ENCODE results near the gene FRMD5.
A peak's percentile ranks its signal among the peaks of the same experiment; 100 is the strongest.
"Not testable (repeated sequence)": the region's sequence is repeated elsewhere in the genome, so short reads cannot be mapped to it uniquely, and the experiment has no call there.

FRMD5 gene

GRCh38 chr15:43887901-43888300 is 307.2 kb downstream of the FRMD5 start:
- no peak for DNase-seq (ENCODE audit: low spot score)

DNA sequence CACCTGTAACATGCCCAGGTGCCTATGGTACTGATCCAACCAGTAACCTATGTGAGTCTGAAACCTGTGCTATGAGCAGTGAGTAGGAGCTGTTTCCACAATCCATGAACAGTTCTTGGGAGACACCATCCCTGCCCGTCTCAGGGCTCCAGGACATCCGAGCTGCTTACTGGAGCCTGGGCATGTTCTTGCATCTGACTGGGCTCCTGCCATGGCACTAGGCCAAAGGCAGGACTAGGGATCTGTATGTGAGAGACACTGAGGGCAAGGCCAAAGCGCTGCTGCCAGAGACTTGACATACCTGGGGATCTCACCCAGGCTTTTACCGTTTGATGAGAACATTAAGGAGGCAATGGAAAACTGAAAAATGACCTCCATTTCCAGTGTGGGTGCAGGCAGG is 308.5 kb downstream of the FRMD5 start:
- no peak for DNase-seq (ENCODE audit: low spot score)

DNA sequence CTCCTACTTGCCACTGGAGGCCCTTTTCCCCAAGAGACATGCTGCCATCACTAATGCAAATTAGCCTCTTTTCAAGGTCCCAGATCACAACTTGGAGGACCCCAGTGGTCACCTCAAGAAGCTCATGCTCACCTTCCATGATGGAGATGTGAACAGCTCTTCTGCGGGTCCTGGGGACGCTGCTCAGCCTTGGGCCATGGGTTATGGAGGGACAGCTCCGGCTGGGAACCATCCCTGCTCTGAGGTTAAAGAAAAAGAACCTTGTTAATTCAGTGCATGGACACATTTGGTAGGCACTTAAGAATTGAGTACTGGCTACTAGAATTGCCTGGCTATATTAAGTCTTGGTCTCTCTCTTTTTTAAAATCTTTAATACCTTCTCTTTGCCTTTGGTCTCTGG is 311.5 kb downstream of the FRMD5 start:
- DNase-seq (ENCODE audit: low spot score), result no peak

DNA sequence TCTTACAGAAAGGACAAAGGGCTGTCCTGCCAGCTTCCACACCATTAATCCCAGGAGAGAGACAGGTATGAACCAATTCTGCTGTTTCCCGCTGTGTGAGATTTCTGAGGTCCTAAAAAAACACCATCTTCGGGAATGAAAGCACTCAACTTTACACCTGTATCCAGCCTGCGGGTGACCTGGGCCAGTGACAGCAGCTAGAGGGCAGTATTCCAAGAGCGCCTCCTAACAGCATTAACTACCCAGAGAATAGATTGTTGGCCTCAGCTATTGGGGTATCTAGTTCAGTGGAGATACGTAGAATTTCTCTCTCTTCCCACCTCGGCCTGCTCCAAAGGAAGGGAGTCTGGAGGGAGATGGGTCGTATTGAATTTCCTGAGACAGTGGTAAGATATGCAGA is 313.1 kb downstream of the FRMD5 start:
- no peak for DNase-seq (ENCODE audit: low spot score)

GRCh38 chr15:43881245-43881644 is 313.8 kb downstream of the FRMD5 start:
- DNase-seq (ENCODE audit: low spot score), result no peak

DNA sequence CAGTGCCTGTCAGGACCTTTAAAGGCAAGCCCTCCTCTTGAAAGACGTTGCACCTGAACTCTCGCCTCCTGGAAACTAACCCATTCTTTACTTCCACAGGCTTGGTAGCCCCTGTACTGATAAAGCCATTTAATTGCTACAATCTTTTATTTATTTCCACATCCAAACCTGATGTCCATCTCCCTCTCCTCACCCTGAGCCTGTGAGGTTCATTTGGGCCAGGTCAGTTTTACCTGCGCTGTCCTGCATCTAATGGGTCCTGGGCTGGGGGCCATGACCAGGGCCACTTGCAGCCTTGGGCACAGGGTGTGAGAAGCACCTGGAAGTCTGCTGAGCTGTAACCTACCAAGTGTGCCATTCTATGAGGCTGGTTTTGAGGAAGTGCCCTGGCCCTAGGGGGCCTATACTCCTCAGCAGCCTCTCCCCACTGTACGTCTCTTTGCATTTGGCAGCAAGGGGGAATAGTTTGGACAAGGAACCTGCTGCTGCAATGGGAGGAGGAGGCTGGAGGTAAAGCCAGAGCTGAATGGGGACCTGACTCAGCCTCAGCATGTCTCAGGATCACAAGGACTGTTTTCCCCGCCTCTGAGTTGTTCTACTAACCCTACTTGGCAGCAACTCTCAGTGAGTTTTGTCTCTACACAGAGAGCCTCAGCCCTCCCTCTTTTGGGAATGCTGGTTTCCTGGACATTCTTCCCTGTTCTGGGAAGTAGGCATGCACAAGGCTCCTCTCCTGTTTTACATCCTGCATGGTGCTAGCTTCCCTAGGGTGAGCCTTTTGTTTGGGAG is 314.5 kb downstream of the FRMD5 start:
- DNase-seq (ENCODE audit: low spot score), result no peak

- DNase-seq (ENCODE audit: low spot score), result no peak
Measured at GRCh38 chr15:43879386-43880355, 315.4 kb downstream of the FRMD5 start.

- DNase-seq (ENCODE audit: low spot score), result no peak
Measured at GRCh38 chr15:43878446-43878845, 316.6 kb downstream of the FRMD5 start.

DNA sequence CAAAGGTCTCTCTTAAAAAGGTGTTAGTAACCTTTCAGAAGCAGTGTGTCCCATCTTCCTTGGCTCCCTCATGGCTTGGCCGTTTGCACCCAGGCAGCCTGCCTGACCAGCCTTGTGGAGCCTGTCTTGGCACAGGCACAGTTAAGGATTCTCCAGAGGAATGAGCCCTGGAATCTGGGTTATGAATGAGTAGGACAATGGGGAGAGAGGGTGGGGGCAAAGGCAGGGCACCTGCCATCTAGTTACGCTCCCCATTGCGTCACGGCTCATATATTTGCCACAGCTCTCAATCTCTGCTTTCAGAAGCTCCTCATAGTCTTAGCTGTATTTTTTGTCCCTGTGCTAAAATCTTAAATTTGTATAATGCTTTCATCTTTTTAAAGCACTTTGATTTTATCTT is 317.7 kb downstream of the FRMD5 start:
- no peak for DNase-seq (ENCODE audit: low spot score)

DNA sequence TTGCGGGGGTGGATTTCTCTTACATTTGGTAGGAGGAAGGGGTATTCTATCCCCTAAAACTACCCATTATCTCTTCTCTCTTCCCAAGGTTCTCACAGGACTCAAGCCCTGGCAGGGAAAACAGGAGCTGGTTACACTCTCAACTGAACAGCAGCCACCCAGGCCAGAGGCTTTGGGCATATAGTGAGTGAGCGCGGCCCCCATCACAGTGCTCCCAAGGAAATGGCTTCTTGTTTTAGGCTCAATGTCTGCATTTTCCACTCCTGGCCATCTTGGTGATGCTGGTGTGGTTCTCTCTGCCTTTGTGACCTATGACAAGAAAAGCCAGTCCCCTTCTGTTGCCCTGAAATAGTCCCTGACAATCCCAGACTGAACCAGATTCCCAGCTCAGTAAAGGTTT is 318.2 kb downstream of the FRMD5 start:
- DNase-seq (ENCODE audit: low spot score), result no peak

GRCh38 chr15:43873651-43874050 is 321.4 kb downstream of the FRMD5 start:
- no peak for DNase-seq (ENCODE audit: low spot score)

- DNase-seq (ENCODE audit: low spot score), result peak; percentile 60
Measured at GRCh38 chr15:43872416-43873020, 322.6 kb downstream of the FRMD5 start.

DNA sequence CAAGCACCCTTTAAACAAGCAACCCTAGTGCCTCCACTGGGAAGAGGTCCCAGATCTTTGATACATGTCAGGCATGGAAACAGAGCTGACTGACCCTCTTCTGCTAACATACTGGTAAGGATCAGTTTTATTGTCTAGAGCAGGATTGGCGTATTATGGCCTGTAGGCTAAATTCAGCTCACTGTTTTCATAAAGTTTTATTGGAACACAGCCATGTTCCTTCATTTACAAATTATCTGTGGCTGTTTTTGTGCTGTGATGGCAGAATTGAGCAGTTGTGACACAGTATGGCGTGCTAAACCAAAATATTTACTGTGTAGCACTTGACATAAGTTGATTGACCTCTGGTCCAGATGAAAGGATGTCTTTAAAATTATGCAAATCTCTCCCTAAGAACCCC is 323.2 kb downstream of the FRMD5 start:
- no peak for DNase-seq (ENCODE audit: low spot score)

DNA sequence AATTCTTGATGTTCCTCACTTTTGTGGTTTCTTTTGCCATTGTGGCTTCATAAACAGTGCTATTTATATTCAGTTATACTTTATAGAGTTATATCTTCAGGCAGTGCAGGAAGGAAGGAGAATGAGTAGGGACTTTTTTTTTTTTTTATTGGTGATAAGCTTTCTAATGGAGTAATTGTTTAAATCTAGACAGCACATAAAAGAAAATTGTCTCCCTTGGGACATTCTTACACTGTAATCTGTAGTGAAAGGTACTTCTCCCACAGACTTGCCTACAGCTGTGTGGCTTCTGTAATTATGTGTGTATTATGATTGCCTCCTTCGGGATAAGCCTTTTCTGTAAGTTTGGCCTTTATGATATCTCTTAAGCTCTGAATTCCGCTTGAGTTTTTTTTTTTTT is 326.7 kb downstream of the FRMD5 start:
- DNase-seq (ENCODE audit: low spot score), result no peak

DNA sequence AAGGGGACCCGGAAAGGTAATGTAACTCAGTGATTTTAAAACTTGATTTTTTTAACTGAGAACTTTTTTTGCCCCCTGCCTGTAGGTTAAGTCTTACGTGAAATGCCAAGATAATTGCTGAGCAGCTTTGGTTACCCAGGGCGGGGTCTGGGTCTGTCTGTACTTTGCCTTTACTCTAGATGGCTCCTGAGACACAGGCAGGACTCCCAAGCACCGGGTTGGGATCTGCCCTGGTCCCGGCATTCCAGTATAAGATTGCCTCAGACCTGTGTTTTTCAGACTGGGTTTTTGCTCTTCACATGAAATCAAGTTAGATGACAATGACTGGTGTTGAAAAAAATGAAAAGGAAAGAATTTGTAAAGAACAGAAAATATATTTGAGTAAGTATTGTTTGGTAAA is 328.0 kb downstream of the FRMD5 start:
- DNase-seq (ENCODE audit: low spot score), result no peak

GRCh38 chr15:43866636-43867035 is 328.4 kb downstream of the FRMD5 start:
- DNase-seq (ENCODE audit: low spot score), result not testable (repeated sequence)

DNA sequence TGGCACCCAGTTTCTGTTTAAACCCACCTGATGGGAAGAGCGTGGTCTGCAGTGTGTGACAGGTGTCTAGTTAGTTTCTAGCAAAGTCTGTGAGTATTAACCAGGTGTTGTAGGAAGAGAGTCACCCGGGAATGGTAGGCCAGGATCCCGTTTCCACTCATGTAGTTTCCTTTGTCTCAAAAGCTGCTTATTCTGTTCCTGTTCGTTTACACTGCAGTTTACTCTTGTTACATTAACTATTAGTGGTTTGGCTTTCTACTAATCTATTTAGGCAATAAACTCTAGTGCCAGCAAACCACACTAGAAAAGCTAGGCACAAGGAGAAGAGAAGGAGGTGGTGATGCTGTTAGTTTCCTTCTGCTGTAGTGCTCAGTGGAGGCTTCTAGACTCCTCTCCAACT is 335.5 kb downstream of the FRMD5 start:
- no peak for DNase-seq (ENCODE audit: low spot score)

DNA sequence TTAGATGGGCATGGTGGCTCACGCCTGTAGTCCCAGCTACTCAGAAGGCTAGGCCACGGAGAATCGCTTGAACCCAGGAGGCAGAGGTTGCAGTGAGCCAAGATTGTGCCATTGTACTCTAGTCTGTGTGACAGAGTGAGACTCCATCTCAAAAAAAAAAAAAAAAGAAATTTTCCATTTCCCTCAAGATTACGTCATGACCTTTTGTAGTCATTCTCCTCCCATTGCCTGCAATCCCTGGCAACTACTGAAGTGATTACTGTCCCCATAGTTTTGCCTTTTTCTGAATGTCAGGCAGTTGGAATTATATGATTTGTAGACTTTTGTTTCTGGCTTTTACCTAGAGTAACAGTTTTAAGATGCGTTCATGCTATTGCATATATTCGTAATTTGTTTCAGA is 340.3 kb downstream of the FRMD5 start:
- no peak for DNase-seq (ENCODE audit: low spot score)

GRCh38 chr15:43852607-43853006 is 342.5 kb downstream of the FRMD5 start:
- DNase-seq (ENCODE audit: low spot score), result no peak

GRCh38 chr15:43851251-43851650 is 343.8 kb downstream of the FRMD5 start:
- DNase-seq (ENCODE audit: low spot score), result no peak

GRCh38 chr15:43845421-43845820 is 349.6 kb downstream of the FRMD5 start:
- DNase-seq (ENCODE audit: low spot score), result no peak

- DNase-seq (ENCODE audit: low spot score), result not testable (repeated sequence)
Measured at GRCh38 chr15:43832485-43832884, 362.6 kb downstream of the FRMD5 start.

Measured in kidney capillary endothelial cell (primary cell).